PC-3 (cell line): ENCODE measurements around the gene MRPL51. TPM values are rescaled to one million over a fixed set of nuclear protein-coding genes. Genes with fewer than 3 reads are reported as not detected.

Source experiments
- ATAC-seq: fragments of 200-7000 bp; cut with Tn5 transposase; 2 replicates; pipeline ENCODE4 v1.9.1; 2020; ENCODE audit warnings: mild to moderate bottlenecking, moderate library complexity
- BruUV-seq: library from RNA; stranded (reverse); fragments of 400-500 nt; replicated peaks from 2 replicates; lab custom pipeline; 2021; lab: Mats Ljungman, UMichigan
- CTCF ChIA-PET: fragments of 300-600 bp; sonication (Branson Sonifier 250); formaldehyde crosslinking; loops from one replicate; lab custom pipeline; 2022; ENCODE audit warnings: antibody characterized with exemption; lab: Charles Lee
- POLR2A ChIA-PET: fragments of 300-600 bp; sonication (Branson Sonifier 250); formaldehyde crosslinking; loops from one replicate; lab custom pipeline; 2022; ENCODE audit warnings: antibody characterized with exemption; ENCODE audit not compliant: unreplicated experiment; lab: Charles Lee
- DNase-seq: peaks from one replicate; pipeline ENCODE4 v3.0.0-alpha.2; 2015
- H2AFZ ChIP-seq: fragments of 300-600 bp; sonication (generic); 2 replicates; pipeline ENCODE4 v1.6.0; 2016; ENCODE audit warnings: antibody characterized with exemption, low read length
- H3F3A ChIP-seq: fragments of 300-600 bp; sonication (generic); one replicate; pipeline ENCODE4 v1.6.0; 2017; ENCODE audit warnings: antibody characterized with exemption, low read length, control low read depth, mild to moderate bottlenecking; ENCODE audit not compliant: unreplicated experiment
- H3K27ac ChIP-seq: fragments of 300-600 bp; sonication (generic); 2 replicates; pipeline ENCODE4 v1.5.1; 2016; ENCODE audit warnings: mild to moderate bottlenecking, low read length
- H3K27me3 ChIP-seq: fragments of 300-600 bp; sonication (generic); 2 replicates; pipeline ENCODE4 v1.6.1; 2016; ENCODE audit warnings: low read length, mixed read lengths
- H3K36me3 ChIP-seq: fragments of 300-600 bp; sonication (generic); 2 replicates; pipeline ENCODE4 v1.6.1; 2016; ENCODE audit warnings: low read depth, mixed run types, low read length, mixed read lengths
- H3K4me1 ChIP-seq: fragments of 300-600 bp; sonication (generic); 2 replicates; pipeline ENCODE4 v1.5.1; 2016; ENCODE audit warnings: low read length; ENCODE audit not compliant: insufficient read depth
- H3K4me2 ChIP-seq: fragments of 300-600 bp; sonication (generic); 2 replicates; pipeline ENCODE4 v1.6.0; 2016; ENCODE audit warnings: low read length
- H3K4me3 ChIP-seq: fragments of 300-600 bp; sonication (generic); 2 replicates; pipeline ENCODE4 v1.5.1; 2016; ENCODE audit warnings: mild to moderate bottlenecking, low read length, mixed read lengths
- H3K79me2 ChIP-seq: fragments of 300-600 bp; sonication (generic); 2 replicates; pipeline ENCODE4 v1.6.1; 2017; ENCODE audit warnings: low read length, mixed read lengths
- H3K9ac ChIP-seq: fragments of 300-600 bp; sonication (generic); 2 replicates; pipeline ENCODE4 v1.6.0; 2016; ENCODE audit warnings: mild to moderate bottlenecking, low read length
- H3K9me2 ChIP-seq: fragments of 300-600 bp; sonication (generic); replicated peaks from 2 replicates; pipeline ENCODE4 v1.6.1; 2016; ENCODE audit warnings: mixed run types, low read length, mixed read lengths
- H3K9me3 ChIP-seq: fragments of 300-600 bp; sonication (generic); 2 replicates; pipeline ENCODE4 v1.6.1; 2016; ENCODE audit warnings: low read length, mixed read lengths
- H4K20me1 ChIP-seq: fragments of 300-600 bp; sonication (generic); 2 replicates; pipeline ENCODE4 v1.6.1; 2016; ENCODE audit warnings: low read length, mixed read lengths
- CTCF ChIP-seq: fragments of 300-600 bp; sonication (generic); conservative IDR thresholded peaks from 2 replicates; pipeline ENCODE4 v1.5.1; 2017; ENCODE audit warnings: antibody characterized with exemption, low read depth, mild to moderate bottlenecking, low read length
- EZH2 ChIP-seq: fragments of 300-600 bp; sonication (generic); IDR thresholded peaks from one replicate; pipeline ENCODE4 v1.6.1; 2017; ENCODE audit warnings: antibody characterized with exemption, mild to moderate bottlenecking, low read length; ENCODE audit not compliant: unreplicated experiment
- EZH2phosphoT487 ChIP-seq: fragments of 300-600 bp; sonication (generic); IDR thresholded peaks from 2 replicates; pipeline ENCODE4 v1.6.1; 2018; ENCODE audit warnings: mild to moderate bottlenecking, antibody characterized with exemption, low read length, borderline replicate concordance
- intact Hi-C: fragments of 100-400 bp; cut with micrococcal nuclease; formaldehyde crosslinking; loops from 2 replicates; pipeline ENCODE4 v1.9.0; 2023
- total RNA-seq: library from RNA; depleted of rRNA; stranded (reverse); fragments of >200 nt; gene quantifications from 2 replicates; pipeline ENCODE4 v1.2.3, GENCODE V29; 2014

MRPL51 gene
- total RNA-seq, 1 experiment from 2014 or later: 157 TPM

- ATAC-seq: no peak
- CTCF ChIA-PET: no interaction called here
- DNase-seq: no peak
- no peaks in the 10 kb centered on the region for H3K9me2 ChIP-seq
- BruUV-seq: no TSS peak
- H3K36me3 ChIP-seq: no peaks in the 10 kb centered on the region
- TF ChIP-seq CTCF (no peak), EZH2 (no peak), EZH2phosphoT487 (no peak)
- no peak overlapping the region for H3K9ac ChIP-seq
- intact Hi-C loops: no loop called here
- no peaks in the 10 kb centered on the region for H3K27me3 ChIP-seq
- POLR2A ChIA-PET: no interaction called here
- H2AFZ ChIP-seq: no peak overlapping the region
- H3F3A ChIP-seq: no peaks in the 10 kb centered on the region
- H3K9me3 ChIP-seq: no peaks in the 10 kb centered on the region
- no peak overlapping the region for H3K27ac ChIP-seq
- no peaks in the 10 kb centered on the region for H4K20me1 ChIP-seq
- no peak overlapping the region for H3K4me3 ChIP-seq
- no peaks in the 10 kb centered on the region for H3K79me2 ChIP-seq
- H3K4me2 ChIP-seq: no peak overlapping the region
- H3K4me1 ChIP-seq: no peaks in the 10 kb centered on the region
Observed at GRCh38 chr12:6458281-6459003, 34.6 kb downstream of the MRPL51 start.

GRCh38 chr12:6457220-6457945, 35.7 kb downstream of the MRPL51 start:
- Histone ChIP-seq H3K9me2 (no peaks in the 10 kb centered on the region), H3K4me2 (no peak overlapping the region), H3F3A (no peaks in the 10 kb centered on the region), H3K9me3 (no peaks in the 10 kb centered on the region), H3K9ac (no peak overlapping the region), H4K20me1 (no peaks in the 10 kb centered on the region), H3K36me3 (no peaks in the 10 kb centered on the region), H3K4me1 (no peaks in the 10 kb centered on the region), H3K27ac (no peak overlapping the region), H3K79me2 (no peaks in the 10 kb centered on the region), H3K27me3 (no peaks in the 10 kb centered on the region), H3K4me3 (no peak overlapping the region), H2AFZ (no peak overlapping the region)
- TF ChIP-seq EZH2phosphoT487 (no peak), EZH2 (no peak), CTCF (no peak)
- no TSS peak for BruUV-seq
- POLR2A ChIA-PET: no interaction called here
- ATAC-seq: no peak
- intact Hi-C loops: no loop called here
- CTCF ChIA-PET: no interaction called here
- DNase-seq: no peak
